HG03575 (cell line): ENCODE results near the gene CLMN.

Experiments
- ATAC-seq: cut with Tn5 transposase; IDR thresholded peaks from one replicate; pipeline ENCODE4 v1.9.1; 2021; ENCODE audit not compliant: unreplicated experiment, insufficient number of reproducible peaks, low FRiP score; ENCODE audit errors: extremely low read depth

The CLMN gene

DNA sequence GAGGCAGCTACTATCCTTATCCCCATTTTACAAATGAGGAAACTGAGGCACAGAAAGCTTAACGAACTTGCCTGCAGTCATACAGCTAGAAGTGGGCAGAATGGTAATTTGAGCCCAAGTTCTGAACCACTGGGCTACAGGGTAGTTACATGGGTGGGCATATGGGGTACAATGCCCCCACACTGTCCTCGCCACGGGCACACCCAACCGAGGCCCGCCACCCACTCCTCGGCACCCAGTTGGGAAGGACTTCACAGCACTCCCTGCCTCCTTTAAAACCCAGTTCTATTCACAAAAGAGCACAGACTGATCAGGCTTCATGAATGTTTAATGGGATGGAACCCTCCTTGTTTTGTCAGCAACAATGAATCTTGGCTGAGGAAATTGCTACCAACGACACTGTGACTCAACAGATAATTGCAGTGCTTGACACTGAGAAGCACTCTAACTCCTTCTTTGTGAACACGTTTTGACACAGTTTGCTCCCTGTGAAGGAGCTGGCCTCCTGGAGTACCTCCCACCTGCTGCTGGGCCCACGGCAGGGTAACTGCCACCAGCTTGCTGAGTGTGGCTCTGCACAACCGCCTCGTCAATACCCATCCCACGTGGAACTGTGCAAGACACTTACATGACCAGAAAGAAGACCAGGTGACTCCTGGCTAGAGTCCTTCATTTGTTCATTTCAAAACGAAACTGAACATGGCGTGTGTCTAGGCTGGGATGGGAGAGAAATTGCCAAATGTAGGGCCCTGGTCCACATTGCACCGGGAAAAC lies 63.5 kb downstream of the CLMN start:
- no peak for ATAC-seq

DNA sequence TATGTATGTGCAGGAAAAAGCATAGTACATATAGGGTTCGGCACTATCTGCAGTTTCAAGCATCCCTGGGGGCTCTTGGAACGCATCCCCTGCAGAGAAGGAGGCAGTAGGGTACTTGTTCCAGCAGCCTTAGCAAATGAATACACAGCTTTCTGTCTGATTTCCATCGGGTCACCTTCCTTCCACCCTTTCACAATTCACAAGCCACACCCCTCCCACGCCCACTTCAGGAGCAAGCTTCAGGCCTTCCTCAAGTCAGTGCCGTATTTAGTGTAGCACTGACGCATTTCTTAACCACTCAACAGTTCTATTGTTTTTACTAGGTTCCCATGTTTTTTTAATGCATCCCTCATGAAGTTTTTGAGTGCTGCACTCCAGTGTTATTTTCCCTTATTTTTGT lies 64.2 kb downstream of the CLMN start:
- no peak for ATAC-seq

DNA sequence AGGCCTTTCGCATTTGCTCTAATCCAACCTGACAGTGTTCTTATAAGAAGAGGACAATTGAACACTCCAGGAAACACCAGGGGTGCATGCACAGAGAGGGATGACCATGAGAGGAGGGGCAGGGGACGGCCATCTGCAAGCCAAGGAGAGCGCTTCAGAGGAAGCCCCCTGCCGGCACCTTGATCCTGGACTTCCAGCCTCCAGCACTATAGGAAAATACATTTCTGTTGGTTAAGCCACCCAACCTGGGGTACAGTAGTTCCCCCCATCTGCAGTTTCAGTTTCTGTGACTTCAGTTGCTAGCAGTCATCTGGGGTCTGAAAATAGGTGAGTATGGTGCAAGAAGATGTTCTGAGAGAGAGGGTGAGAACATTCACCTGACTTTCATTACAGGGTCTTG lies 64.7 kb downstream of the CLMN start:
- no peak for ATAC-seq

DNA sequence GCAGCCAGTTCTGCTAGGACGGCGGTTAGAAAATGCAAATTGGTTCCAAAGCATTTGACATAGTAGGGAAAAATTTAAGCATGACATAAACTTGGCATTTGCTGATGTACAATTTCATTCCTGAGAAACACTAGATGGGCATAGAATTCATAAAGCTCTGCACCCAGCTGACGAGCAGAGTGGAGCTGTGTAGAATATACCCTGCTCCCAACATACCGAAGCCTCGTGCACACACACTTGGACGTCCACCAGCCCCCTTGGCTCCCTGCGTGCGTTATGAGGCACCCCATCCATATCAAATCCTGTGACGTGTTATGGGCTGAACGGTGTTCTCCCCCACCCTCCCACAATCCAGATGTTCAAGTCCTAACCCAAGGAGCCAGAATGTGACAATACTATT lies 65.4 kb downstream of the CLMN start:
- ATAC-seq, result no peak

DNA sequence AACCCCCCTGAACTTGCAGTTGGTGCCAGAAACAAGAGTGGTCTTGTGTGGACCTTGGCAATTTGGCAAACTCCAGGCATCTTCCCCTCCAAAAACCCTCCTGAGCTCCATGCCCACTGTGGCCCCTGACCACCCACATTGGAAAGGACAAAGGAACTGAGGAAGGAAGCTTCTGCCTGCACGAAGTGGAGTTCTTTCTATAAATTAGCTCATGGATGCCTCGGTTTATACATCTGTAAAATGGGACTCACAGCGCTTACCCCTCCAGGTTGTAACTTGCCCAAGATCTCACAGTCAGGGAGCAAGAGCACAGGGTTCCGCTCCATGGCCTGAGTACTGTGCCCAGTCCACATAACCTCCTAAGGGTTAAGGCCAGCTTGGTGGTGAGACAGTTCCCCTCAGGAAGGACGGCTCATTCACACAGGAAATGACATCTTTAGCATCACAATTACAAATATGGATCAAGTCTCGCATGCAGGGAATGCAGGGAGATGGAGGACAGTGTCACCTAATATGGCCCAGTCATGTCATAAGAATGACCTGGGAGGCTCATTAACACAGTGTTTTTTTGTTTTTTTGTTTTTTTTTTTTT lies 66.6 kb downstream of the CLMN start:
- no peak for ATAC-seq

DNA sequence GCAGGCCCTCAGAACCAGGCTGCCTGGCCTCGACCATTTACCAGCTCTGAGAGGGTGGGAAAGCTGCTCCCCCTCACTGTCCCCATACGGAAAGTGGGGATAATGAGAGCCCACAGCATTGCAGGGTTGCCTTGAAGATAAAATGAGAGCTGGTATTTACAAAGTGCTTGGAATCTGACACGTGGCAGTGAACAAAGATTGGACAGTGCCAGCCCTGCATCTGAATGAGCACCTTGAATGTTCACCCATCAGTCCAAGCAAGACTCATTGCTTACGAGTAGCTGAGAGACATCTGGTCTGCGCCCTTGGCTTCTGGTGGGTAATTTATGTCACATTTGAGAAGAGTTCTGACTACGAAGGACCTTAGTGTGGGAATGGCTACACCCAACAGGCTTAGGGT lies 67.5 kb downstream of the CLMN start:
- no peak for ATAC-seq

DNA sequence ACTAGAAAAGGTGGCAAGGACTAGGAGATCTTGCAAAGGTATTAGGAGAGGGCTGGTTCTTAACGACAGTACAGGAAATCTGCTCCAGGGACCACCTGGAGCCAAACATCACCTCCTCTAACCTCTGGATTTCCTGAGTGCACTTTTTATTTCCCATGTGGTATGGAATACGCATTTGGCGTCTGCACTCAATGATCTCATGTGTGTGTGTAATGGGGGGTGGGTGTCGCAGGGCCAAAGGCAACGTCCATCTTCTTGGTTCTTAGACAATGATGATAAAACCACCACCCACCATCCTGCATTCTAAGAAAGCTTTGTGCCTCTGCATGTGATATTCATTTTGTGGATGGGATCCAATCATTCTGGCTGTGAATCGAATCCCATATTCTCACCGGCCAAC lies 68.8 kb downstream of the CLMN start:
- no peak for ATAC-seq

DNA sequence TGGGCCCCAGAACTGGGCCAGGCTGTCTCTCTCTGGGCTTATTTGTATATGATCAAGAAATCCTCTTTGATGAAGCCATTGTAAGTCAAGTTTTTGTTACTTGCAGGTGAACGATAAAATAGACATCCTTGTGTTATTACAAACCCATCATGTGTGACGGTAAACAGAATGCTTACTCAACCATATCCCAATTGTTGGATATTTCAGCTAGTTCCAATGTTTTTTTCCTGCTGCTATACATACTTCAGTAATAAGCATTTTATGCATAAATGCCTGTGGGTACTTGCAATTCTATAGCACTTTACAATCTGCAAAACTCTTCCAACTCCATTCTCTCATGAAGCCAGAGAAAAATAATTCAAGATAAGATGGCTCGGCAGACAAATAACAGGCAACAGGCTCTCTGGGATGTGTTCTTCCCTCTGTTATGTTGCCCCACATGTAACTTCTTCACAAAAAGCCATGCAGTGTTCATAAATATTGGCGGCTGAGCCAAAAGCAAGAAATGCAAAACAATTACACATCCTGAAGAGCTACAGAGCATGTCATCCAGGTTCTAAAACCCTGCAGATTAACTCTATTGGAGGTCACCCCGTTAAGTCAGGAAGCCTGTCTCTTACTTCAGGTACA lies 69.5 kb downstream of the CLMN start:
- ATAC-seq, result no peak

DNA sequence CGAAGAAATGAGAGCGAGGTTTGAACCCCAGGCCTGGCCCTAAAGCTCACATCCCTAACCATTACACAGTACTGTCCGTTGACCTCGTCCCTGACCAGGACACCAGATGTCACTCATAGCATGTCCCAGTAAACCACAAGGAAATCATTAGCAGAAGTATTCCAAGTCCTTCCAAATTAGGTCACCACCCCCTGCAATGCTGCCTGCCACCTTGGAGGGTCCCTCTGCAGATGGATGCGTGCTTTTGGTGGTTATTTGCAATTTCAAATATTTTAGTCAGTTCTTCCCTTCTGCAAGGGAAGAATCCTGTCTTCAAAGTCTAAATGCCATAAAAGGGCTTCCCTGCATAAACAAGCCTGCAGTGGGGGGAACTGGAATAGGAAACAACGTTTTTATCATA lies 71.3 kb downstream of the CLMN start:
- ATAC-seq, result no peak

DNA sequence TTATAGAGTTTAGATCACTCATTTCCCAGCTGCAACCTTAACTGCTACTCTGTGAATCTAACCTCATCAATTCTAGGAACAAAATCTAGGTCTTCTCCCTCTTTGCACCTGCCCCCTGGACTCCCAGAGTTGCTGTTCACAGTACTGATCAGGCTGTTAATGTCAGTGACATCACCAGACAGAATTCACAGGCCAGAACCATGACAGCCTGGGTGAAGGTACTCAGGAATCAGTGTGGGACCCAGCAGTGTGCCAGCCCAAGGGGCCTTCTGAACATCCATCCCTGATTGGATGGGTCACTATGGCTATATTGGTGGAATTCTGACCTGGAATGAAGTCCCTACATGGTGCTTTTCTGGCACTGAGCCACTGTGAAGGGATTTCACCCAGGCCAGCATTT lies 72.8 kb downstream of the CLMN start:
- no peak for ATAC-seq

DNA sequence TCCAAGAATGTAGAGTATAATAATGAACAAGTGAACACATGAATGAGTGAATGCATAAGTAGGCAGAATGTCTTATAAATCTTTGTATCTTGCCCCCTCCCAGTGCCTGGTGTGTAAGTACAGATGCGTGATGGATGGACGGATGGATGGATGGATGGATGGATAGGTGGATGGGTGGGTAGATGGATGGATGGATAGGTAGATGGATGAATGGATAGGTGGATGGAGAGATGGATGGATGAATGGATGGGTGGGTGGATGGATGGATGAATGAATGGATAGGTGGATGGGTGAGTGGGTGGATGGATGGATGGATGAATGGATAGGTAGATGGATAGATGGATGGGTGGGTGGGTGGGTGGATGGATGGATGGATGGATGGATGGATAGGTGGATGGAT lies 74.4 kb downstream of the CLMN start:
- ATAC-seq, result no peak

DNA sequence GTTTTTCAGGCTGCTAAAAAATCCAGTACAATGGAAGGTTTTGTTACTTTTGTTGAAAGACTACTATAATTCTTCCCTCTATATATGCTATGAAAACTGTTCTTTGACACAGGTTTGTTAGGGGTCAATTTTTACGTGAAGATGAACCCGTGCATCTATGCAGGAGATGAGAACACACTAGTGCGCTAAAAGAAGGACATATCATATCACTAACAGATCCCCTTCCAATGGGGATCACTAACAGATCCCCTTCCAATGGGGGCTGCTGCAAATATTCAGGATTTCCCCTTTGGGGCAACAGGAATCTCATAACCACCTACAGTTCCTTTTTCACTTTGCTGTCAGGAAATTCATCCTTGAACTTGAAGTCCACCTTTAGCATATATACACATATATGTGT lies 75.1 kb downstream of the CLMN start:
- ATAC-seq, result no peak

DNA sequence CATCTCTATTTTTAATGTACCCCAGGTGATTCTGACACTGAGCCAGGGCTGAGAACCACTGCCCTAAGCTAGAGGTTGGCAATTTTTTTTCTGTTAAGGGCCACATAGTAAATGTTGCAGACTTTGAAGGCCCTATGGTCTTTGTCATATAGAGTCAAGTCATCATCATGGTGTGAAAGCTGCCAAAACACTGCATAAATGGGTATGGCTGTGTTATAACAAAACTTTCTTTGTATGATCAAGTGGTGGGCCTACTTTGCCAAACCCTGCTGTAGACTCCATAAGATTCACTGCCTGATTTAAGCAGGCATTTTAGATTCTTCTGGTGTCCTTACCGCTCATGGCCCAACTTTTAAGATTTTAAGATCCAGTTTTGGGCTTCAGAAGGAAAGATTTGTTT lies 76.8 kb downstream of the CLMN start:
- no peak for ATAC-seq

DNA sequence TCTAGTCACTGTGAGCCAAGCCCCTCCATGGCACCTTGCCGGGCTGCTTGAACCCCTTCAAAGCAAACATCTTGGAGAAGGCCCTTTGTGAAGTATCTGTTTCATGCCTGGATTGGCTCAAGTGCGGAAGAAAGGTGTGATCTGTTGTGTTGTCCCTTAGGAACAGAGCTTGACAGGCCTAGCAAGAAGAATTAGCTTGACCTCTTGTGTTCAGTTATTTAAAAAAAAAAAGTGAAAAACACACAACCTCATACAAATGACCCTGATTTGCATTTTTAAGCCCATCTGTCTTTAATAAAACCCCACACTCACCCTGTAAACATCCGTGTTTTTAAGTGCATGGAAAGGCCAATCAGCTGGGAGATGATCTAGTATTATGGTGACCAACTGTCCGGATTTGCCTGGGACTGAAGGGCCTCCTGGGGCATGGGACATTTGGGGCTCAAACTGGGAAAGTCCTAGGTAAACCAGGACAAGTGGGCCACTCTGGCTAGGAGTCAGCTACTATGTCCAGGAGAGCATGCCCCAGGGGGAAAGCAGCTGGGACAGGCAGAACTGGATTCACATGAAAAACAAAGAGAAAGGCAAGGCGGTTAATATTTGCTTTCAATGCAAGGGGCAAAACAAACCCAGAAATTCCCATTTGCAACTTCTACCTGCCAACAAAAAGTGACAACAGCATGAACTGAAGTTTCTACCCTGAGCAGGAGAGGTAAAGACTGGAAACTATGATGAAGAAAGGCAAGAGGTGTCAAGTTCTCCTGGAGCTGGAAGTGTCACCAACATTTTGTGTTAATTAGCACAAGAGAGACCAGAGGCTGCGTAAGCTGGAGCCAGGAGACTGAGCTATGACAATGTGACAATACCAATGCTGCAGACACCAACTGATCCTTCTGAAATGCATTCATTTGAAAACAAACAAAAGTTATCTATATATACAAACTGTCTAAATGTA lies 78.6 kb downstream of the CLMN start:
- ATAC-seq, result no peak

DNA sequence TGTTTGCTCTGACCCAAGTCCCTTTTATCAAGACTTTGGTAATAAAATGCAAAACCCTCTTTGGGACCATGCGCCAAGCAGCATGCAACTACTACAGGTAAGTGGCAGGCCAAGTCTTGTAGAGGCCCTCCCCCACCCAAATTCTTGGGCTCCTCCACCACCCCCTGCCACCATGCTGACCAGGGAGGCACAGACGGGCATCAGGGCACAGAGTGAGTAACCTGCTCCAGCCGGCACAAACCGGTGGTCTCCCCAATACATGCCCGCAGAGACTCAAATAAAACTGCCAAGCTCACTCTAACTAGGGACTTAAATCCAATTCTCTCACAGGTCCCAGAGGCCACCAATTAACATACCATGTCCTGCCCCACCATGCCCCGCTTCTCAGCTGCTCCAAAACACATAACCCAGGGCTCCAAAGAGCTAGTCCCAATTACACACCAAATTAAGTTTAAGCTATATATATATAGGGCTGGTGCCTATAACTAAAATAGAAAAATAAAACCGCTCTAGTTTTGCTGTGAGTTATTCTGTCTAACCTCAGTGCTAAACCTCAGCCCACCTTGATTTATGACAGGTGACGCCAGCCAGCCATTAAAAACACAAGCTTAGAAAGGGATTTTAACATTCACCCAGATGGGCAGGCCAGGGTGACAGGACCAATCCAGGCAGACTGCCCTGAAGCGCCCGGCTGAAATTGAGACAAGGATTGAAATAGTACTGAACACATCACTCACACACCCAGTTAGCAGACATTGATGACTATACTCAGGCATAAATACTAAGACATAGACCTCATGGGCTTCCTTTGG lies 81.0 kb downstream of the CLMN start:
- no peak for ATAC-seq

DNA sequence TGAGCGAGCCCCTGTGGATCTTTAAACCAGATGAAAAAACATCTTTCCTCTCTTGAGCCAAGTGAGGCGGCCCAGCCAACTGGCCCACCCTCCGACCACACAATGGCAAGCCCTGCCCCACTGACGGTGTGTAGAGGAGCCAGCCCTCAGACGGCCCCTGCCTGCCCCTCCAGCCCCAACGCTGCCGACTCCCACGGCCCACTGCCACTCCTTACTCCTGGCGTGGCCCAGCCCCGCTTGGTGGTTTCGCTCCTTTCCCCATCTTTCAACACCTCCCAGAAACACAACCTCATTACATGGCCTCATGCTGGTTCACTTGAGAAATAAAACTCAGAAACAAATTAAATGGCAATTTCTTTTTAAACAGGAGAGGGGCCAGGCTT lies 81.8 kb downstream of the CLMN start:
- ATAC-seq, result no peak

DNA sequence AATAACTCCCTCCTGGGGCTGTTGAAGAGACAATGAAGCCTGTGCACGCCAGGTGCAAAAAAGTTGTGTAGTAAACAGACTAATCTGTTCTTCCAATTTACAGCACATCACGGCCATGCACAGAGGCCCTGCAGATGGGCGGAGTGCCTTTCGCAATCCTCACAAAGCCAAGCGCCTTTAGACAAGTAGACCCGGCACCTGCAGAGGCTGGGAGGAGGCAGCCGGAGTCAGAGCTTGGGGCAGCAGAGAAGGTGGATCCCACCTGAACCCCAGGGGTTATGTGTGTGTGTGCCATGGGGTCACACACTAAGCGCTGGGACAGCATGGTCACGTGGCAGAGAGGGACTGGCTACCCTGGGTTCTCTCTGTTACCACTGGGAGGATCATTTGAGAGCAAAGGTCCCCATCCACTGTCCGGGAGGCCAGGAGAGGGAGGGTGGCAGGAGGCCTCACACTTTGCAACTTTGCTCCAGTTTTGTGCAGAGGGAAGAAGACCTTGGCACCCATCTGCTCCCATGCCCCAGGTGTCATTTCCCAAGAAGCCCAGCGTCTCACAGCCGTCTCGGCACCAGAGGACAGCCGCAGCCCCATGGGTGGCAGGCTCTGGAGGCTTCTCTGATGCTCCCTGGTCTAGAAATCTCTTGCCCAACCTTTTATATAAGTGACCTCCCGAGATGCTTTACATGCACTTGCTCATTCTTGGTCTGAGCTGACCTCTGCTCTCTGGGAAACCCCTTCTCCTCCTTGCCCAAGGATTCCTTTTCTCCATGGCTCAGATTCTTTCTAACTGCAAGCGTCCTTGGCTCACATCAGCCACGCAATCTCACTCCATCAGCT lies 82.4 kb downstream of the CLMN start:
- ATAC-seq, result no peak

DNA sequence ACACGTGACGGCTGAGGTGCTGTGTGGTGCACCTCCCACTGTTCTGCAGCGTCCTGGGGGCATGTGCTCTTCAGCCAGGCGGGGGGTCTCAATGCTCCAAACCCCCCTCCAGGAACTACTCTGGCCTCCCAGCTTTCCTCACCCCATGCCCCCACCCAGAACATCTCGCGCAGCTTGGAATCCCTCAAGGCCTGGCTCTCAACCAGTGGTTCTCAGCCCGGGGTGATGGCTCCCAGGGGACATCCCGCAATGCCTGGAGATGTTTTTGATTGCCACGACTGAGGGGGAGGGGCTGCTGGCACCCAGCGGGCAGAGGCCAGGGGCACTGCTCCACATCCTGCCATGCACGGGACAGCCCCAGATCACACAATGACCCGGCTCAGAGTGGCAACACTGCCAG lies 83.5 kb downstream of the CLMN start:
- no peak for ATAC-seq
